Suppressor macrophage treated with lipopolysaccharide for 4 hours (primary cell): Measurements from ENCODE around the gene SIK2.

Experiments used
- DNase-seq: peaks from one replicate; pipeline ENCODE4 v3.0.0-alpha.2; 2020

Gene SIK2

DNA sequence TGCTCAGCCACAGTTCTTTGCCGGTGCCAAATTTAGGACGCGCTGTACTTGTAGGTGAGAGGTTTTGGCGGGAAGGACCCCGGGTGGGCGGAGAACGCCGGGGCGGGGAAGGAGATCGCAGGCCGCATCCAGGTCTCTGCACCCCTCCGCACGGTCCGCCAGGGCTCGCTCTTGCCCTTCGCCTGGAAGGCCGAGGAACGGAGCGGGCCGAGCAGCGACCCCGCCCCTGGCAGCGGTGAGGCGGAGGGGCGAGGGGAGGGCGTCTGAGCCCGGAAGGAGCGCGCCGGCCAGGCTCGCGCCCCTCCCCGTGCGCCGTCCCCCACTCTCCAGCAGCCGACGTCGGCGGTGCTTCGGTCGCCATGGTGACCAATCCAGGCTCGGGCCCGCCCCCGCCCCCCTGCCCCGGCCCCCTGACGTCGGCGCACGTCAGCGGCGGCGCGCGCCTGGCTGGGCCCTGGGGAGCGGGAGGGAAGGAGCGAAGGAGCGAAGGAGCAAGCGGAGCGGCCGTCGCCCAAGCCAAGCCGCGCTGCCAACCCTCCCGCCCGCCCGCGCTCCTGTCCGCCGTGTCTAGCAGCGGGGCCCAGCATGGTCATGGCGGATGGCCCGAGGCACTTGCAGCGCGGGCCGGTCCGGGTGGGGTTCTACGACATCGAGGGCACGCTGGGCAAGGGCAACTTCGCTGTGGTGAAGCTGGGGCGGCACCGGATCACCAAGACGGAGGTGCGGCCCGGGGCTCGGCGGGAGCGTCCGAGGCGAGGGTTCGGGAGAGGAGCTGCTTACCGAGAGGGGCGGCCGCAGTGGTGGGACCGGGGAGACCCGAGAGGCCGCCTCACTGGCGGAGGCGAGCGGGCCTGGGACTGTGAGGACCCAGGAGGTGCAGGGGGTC, at the start of gene SIK2:
SIK2 (plus strand) TSS at position 471 of the 886 bp plus-strand sequence; CDS start at position 586, 115 bp downstream.
- DNase-seq = peak; percentile 91

GRCh38 chr11:111554532-111554931, 47.7 kb upstream of the SIK2 start:
- DNase-seq = no peak

- no peak for DNase-seq
Measured at GRCh38 chr11:111555255-111555654, 47.0 kb upstream of the SIK2 start.

DNA sequence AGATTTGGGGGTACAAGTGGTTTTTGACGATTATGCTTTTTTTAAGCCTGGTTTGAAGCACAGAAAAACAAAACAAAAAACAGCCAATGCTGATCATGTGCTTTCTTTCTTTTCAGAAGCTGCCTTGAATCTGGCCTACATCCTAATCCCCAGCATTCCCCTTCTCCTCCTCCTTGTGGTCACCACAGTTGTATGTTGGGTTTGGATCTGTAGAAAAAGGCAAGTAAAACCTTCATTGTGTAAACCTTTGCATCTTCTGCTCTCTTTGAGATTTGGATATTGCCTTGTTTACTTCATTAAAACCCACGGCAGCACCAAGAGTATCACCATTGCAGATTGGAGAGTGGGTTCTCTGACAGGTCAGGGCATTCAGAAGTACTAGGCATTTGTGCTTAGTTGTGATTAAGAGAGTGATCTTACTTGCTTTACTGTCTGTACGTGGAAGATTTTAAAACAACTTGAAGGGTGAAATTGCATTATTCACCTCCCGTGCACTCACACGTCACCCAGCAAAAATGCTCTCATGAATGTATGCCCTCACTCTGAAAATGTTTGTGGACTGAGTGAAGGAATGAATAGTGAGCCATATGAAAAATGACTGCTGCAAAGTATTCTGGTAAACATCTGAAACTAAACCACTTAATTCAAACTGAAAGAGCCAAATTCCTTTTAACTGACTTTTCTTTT, 44.7 kb upstream of the SIK2 start:
- no peak for DNase-seq

- DNase-seq = no peak
Measured at GRCh38 chr11:111559800-111560464, 42.3 kb upstream of the SIK2 start.

DNA sequence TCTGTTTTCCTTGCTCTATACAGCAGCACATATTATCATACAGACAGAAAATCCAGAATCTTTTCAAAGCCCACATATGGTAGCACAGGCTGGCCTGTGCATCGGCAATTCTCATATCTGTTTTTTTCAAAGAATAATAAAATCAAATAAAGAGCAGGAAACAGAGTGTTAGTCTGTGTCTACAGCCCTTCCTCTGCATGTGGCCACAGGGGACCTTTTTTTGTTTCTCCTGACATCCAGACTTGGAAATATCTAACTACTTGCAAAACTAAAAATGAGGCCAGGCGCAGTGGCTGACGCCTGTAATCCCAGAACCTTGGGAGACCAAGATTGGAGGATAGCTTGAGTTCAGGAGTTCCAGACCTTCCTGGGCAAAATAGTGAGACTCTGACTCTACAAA, 41.4 kb upstream of the SIK2 start:
- DNase-seq = no peak

DNA sequence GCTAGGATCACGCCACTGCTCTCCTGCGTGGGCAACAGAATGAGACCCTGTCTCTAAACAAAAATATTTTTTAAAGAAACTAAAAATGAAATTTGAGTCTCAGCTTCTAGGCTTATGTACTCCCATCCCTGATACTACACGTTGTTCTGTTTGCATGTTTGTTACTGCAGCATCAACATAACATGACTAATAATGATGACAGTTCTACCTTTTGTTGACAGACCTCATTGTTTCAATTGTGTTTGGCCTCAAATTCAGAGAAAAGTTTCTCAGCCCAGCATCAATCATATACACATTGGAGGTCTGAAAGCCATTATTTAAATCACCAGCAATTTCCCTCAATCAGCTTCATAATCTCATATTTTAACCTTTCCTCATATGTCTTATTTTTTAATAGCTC, 40.9 kb upstream of the SIK2 start:
- no peak for DNase-seq

- peak; percentile 17 for DNase-seq
Measured at GRCh38 chr11:111561791-111562325, 40.4 kb upstream of the SIK2 start.

DNA sequence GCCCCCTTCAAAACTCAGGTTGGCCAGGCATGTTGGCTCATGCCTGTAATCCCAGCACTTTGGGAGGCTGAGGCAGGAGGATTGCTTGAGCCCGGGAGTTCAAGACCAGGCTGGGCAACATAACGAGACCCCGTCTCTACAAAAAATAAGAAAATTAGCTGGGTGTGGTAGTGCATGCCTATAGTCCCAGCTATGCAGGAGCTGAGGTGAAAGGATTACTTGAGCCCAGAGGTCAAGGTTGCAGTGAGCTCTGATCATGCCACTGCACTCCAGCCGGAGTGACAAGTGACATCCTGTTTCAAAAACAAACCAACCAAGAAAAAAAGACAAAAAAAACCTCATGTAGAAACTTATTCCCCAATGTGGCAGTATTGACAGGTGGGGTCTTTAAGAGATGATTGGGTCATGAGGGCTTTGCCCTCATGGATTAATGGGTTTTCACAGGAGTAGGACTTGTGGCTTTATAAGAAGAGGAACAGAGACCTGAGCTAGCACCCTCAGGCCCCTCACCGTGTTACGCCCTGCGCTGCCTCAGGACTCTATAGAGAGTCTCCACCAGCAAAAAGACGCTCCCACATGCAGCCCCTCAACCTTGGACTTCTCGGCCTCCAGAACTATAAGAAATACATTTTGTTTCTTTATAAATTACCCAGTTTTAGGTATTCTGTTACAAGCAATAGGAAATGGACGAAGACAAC, 39.4 kb upstream of the SIK2 start:
- no peak for DNase-seq

DNA sequence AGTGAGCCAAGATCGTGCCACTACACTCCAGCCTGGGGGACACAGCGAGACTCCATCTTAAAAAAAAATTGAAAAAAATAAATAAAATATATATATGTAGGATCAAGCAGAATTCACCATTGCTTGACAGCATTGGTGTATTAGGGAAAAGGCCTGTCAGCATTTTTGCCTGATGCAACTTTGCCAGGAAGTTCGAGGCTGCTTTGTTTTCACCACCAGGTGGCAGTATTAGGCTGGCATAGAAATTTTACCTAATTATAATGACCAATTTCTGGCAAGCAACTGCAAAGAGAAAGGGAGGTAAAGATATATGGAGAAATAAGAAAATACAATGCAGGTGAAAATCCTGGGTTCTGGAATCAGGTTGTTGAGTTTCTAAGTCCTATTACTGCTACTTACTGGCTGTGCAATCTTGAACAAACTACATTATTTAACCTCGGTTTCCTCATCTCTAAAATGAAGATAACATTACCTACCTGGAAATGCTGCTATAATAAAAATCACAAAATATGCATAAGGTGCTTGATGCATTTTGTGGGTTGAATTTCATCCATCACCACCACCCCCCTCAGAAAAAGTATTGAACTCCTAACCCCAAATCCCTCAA, 37.0 kb upstream of the SIK2 start:
- DNase-seq = peak; percentile 88

- DNase-seq = no peak
Measured at GRCh38 chr11:111566324-111566723, 35.9 kb upstream of the SIK2 start.

GRCh38 chr11:111569476-111569875, 32.8 kb upstream of the SIK2 start:
- DNase-seq = no peak

DNA sequence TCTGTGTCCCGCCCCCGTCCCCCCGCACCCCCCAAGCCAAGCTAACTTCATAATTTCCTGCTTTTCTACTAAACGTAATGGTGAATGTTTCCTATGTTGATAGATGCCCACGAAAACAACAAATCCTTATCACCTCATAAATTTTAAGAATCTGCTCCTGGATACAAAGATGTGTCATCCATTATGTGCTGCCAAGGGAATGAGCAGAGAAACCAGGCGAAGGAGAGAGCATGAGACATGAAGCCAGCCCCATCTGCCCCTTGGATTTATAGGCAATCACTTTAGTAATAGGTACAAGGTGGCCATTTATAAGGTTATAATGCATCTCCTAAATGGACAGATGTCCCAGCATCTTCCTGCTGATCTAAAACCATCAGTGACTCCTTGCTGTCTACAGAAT, 31.5 kb upstream of the SIK2 start:
- DNase-seq = no peak

- no peak for DNase-seq
Measured at GRCh38 chr11:111571829-111572501, 30.3 kb upstream of the SIK2 start.

DNA sequence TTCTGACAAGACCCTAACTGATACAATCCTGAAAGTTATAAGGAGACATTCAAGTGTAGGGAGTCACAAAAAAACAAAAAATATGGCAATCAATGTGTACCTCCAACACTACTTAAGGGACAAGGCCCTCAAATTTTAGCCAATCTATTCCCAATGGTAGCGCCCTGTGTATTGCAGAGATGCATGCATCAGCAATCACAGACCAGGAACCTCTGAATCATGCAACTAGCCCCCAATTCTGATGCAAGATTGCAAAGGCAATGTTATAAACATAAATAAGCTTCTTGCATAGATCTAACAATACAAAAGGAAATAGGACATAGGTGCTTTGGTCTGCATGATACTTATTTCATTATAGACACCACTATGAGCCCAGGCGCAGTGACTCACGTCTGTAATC, 29.7 kb upstream of the SIK2 start:
- DNase-seq = no peak

DNA sequence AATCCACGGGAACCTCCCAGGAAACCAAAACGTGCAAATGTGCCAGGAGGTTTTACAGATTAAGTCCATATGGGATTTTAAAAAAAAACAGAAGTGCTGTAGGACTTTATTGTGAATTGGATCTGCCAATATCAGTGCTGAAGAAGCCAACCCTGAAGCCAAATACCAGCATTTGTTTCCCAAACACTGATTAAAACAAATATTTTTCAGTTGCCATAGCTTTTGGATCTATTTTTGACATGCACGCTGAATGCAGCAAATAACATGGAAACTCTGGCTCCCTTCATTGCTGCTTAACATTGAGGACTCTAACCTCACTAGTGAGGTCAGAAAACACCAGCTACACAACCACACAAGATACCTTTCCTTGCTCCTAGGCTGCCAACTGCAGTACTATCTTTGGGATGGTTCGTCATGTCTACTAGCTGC, 28.4 kb upstream of the SIK2 start:
- DNase-seq = no peak

- DNase-seq = no peak
Measured at GRCh38 chr11:111574373-111575225, 27.6 kb upstream of the SIK2 start.

DNA sequence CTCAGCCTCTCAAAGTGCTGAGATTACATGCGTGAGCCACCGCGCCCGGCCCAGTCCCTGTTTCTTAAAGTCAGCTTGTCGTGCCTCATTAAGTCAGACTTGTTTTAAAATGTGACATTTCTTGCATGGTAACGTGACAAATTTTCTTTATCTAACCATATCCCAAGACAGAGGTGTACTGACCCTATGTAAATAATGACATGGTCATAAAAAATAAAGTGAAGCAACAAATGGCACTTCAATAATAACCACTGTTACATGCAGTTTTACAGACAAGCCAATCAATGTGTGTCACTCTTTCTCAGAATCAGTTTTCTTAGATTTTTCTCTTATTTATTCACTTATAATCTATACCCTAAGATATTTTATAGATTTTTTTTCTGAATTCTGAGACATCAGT, 26.5 kb upstream of the SIK2 start:
- no peak for DNase-seq

GRCh38 chr11:111577821-111578220, 24.4 kb upstream of the SIK2 start:
- no peak for DNase-seq

DNA sequence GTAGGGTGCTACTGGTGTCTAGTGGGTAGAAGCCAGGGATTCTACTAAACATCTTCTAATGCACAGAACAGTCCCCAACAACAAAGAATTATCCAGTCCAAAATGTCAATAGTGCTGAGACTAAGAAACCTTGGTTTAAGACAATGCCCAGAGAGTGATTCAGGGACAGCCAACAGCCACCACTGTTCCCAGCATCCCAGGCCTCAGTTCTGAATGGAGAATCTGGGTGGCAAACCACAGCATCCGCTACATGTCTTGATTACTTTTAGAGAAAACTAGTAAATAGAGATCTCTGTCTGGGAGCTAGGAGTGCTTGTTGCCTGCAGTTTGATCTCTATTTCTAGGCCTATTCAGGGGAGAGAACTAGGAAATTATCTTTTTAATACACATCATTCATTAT, 20.9 kb upstream of the SIK2 start:
- DNase-seq = no peak

GRCh38 chr11:111582163-111582562, 20.1 kb upstream of the SIK2 start:
- no peak for DNase-seq
